HCT116 (cell line): ENCODE results near the gene PTGDS. TPM values are rescaled to one million over a fixed set of nuclear protein-coding genes. Genes with fewer than 3 reads are reported as not detected.
A peak's percentile ranks its signal among the peaks of the same experiment; 100 is the strongest.

ENCODE experiments used
- ATAC-seq: fragments of 200-7000 bp; cut with Tn5 transposase; 2 replicates; pipeline ENCODE4 v1.9.1; 2020; ENCODE audit warnings: mild to moderate bottlenecking, moderate library complexity
- BruUV-seq: library from RNA; stranded (reverse); fragments of 400-500 nt; replicated peaks from 2 replicates; lab custom pipeline; 2021; lab: Mats Ljungman, UMichigan
- CTCF ChIA-PET: fragments of 300-600 bp; sonication (Branson Sonifier 250); formaldehyde crosslinking; loops from one replicate; lab custom pipeline; 2021; ENCODE audit warnings: antibody characterized with exemption; lab: Charles Lee
- POLR2A ChIA-PET: fragments of 300-600, 350-600 bp; sonication (Branson Sonifier 250); formaldehyde crosslinking; loops from one replicate; lab custom pipeline; 2021; ENCODE audit warnings: antibody characterized with exemption; lab: Charles Lee
- RAD21 ChIA-PET, 2 experiments: fragments of 300-600 bp; sonication (Branson Sonifier 250); formaldehyde crosslinking; loops; one replicate each; lab custom pipeline; 2023; ENCODE audit warnings: low total read pairs in 2 of 2; ENCODE audit not compliant: uncharacterized antibody in 2 of 2, unreplicated experiment in 2 of 2, low non-redundant PET in 1 of 2; lab: Charles Lee
- DNase-seq: peaks from one replicate; pipeline ENCODE4 v3.0.0-alpha.2; 2010; ENCODE audit warnings: low read depth, low spot score
- H2AFZ ChIP-seq: fragments of 200-600 bp; shearing (Covaris generic), sonication (generic); 2 replicates; pipeline ENCODE4 v1.6.1; 2017; ENCODE audit warnings: low read depth, mixed run types, mixed read lengths, antibody characterized with exemption, low read length; ENCODE audit not compliant: poor library complexity, severe bottlenecking
- H3K27ac ChIP-seq: 2 replicates; pipeline ENCODE4 v1.5.1; 2012; ENCODE audit warnings: low read depth, low read length
- H3K27me3 ChIP-seq: fragments of 200-600 bp; sonication (generic); 2 replicates; pipeline ENCODE4 v1.6.1; 2016; ENCODE audit warnings: mixed run types, low read length, mixed read lengths; ENCODE audit not compliant: insufficient read depth
- H3K36me3 ChIP-seq, 2 experiments: fragments of 200-500 bp in 1 of 2; fragments of 200-600 bp in 1 of 2; sonication (Bioruptor generic) in 1 of 2; sonication (generic) in 1 of 2; 2 replicates each; pipeline versions ENCODE4 v1.5.1 to v1.6.1; 2014 to 2016; ENCODE audit warnings: low read length in 2 of 2, inconsistent platforms in 1 of 2, mixed read lengths in 1 of 2, mixed run types in 1 of 2; ENCODE audit not compliant: insufficient read depth in 2 of 2, control insufficient read depth in 1 of 2
- H3K4me1 ChIP-seq, 2 experiments: fragments of 200-600 bp in 1 of 2; sonication (generic) in 1 of 2; 2 replicates each; pipeline versions ENCODE4 v1.5.1 to v1.6.1; 2012 to 2017; ENCODE audit warnings: low read length in 2 of 2, inconsistent platforms in 1 of 2, mild to moderate bottlenecking in 1 of 2, mixed read lengths in 1 of 2, mixed run types in 1 of 2, moderate library complexity in 1 of 2; ENCODE audit not compliant: insufficient read depth in 2 of 2, control insufficient read depth in 1 of 2
- H3K4me2 ChIP-seq: fragments of 200-600 bp; sonication (generic); 2 replicates; pipeline ENCODE4 v1.6.1; 2017; ENCODE audit warnings: mixed run types, low read length, mixed read lengths
- H3K4me3 ChIP-seq, 2 experiments: fragments of 200-600 bp in 1 of 2; sonication (generic) in 1 of 2; replicated peaks in 1 of 2; 2 replicates each; pipeline ENCODE4 v1.5.1; 2011 to 2016; ENCODE audit warnings: low read length in 2 of 2, control low read depth in 1 of 2, low read depth in 1 of 2, mild to moderate bottlenecking in 1 of 2, mixed read lengths in 1 of 2, mixed run types in 1 of 2
- H3K79me2 ChIP-seq: fragments of 200-600 bp; sonication (generic); 2 replicates; pipeline ENCODE4 v1.6.1; 2017; ENCODE audit warnings: mild to moderate bottlenecking, mixed run types, low read length, moderate library complexity, mixed read lengths; ENCODE audit not compliant: insufficient read depth
- H3K9ac ChIP-seq: fragments of 200-600 bp; sonication (generic); 2 replicates; pipeline ENCODE4 v1.6.1; 2016; ENCODE audit warnings: low read length, mixed read lengths
- H3K9me2 ChIP-seq: fragments of 200-600 bp; sonication (generic), shearing (Covaris generic); 2 replicates; pipeline ENCODE4 v1.6.1; 2017; ENCODE audit warnings: mixed run types, mild to moderate bottlenecking, moderate library complexity; ENCODE audit not compliant: insufficient read depth
- H3K9me3 ChIP-seq, 2 experiments: fragments of 200-500 bp in 1 of 2; fragments of 200-600 bp in 1 of 2; sonication (Bioruptor generic) in 1 of 2; sonication (generic) in 1 of 2; 2 replicates each; pipeline ENCODE4 v1.6.1; 2014 to 2017; ENCODE audit warnings: low read length in 2 of 2, mixed read lengths in 2 of 2, inconsistent platforms in 1 of 2, low read depth in 1 of 2, mild to moderate bottlenecking in 1 of 2, mixed run types in 1 of 2, moderate library complexity in 1 of 2; ENCODE audit not compliant: control insufficient read depth in 1 of 2, insufficient read depth in 1 of 2
- H4K20me1 ChIP-seq: fragments of 200-600 bp; sonication (generic), shearing (Covaris generic); 2 replicates; pipeline ENCODE4 v1.6.1; 2017; ENCODE audit warnings: mixed run types, mild to moderate bottlenecking, moderate library complexity; ENCODE audit not compliant: insufficient read depth
- ATF3 ChIP-seq: IDR thresholded peaks from 2 replicates; pipeline ENCODE4 v1.6.1; 2012
- CBX3 ChIP-seq: IDR thresholded peaks from 2 replicates; pipeline ENCODE4 v1.6.1; 2012; ENCODE audit warnings: low read depth
- CTCF ChIP-seq, 3 experiments: fragments of 200-600 bp in 1 of 3; sonication (generic) in 1 of 3; IDR thresholded peaks in 2 of 3; conservative IDR thresholded peaks in 1 of 3; 2 replicates each; pipeline ENCODE4 v1.5.1; 2012 to 2017; ENCODE audit warnings: low read depth in 2 of 3, low read length in 2 of 3, antibody characterized with exemption in 1 of 3, borderline replicate concordance in 1 of 3, control low read depth in 1 of 3, mild to moderate bottlenecking in 1 of 3, mixed read lengths in 1 of 3, mixed run types in 1 of 3, moderate library complexity in 1 of 3; ENCODE audit not compliant: insufficient read depth in 1 of 3
- EGR1 ChIP-seq: IDR thresholded peaks from 2 replicates; pipeline ENCODE4 v1.6.1; 2012; ENCODE audit warnings: low read depth
- ELF1 ChIP-seq: IDR thresholded peaks from 2 replicates; pipeline ENCODE4 v1.6.1; 2012; ENCODE audit warnings: low read depth, borderline replicate concordance
- EZH2 ChIP-seq: fragments of 200-600 bp; sonication (generic); IDR thresholded peaks from 2 replicates; pipeline ENCODE4 v1.6.1; 2017; ENCODE audit warnings: antibody characterized with exemption, mixed run types
- EZH2phosphoT487 ChIP-seq: fragments of 200-600 bp; IDR thresholded peaks from 2 replicates; pipeline ENCODE4 v1.6.1; 2018; ENCODE audit warnings: antibody characterized with exemption, borderline replicate concordance
- FOSL1 ChIP-seq: IDR thresholded peaks from 2 replicates; pipeline ENCODE4 v1.6.1; 2012; ENCODE audit warnings: low read depth
- JUND ChIP-seq: IDR thresholded peaks from 2 replicates; pipeline ENCODE4 v1.6.1; 2012
- POLR2A ChIP-seq: IDR thresholded peaks from 2 replicates; pipeline ENCODE4 v1.7.0; 2011; ENCODE audit warnings: borderline replicate concordance; ENCODE audit not compliant: insufficient read depth, insufficient read length; ENCODE audit errors: extremely low read depth
- SIN3A ChIP-seq: IDR thresholded peaks from 2 replicates; pipeline ENCODE4 v1.6.1; 2012; ENCODE audit warnings: low read depth
- SP1 ChIP-seq: IDR thresholded peaks from 2 replicates; pipeline ENCODE4 v1.6.1; 2012; ENCODE audit warnings: low read depth
- SRF ChIP-seq: IDR thresholded peaks from 2 replicates; pipeline ENCODE4 v1.6.1; 2012; ENCODE audit warnings: low read depth
- TCF7L2 ChIP-seq: IDR thresholded peaks from 2 replicates; pipeline ENCODE4 v1.7.0; 2011; ENCODE audit warnings: borderline replicate concordance, inconsistent platforms; ENCODE audit not compliant: insufficient read depth, insufficient read length; ENCODE audit errors: extremely low read depth
- ZFX ChIP-seq: fragments of 450-650 bp; IDR thresholded peaks from 2 replicates; pipeline ENCODE4 v1.6.1; 2017
- ZNF274 ChIP-seq: fragments of 200-500 bp; sonication (Bioruptor generic); IDR thresholded peaks from 2 replicates; pipeline ENCODE4 v1.6.1; 2014; ENCODE audit warnings: mild to moderate bottlenecking, low read depth, low read length, inconsistent platforms
- intact Hi-C: fragments of 100-400 bp; cut with micrococcal nuclease; formaldehyde crosslinking; loops from 2 replicates; pipeline ENCODE4 v1.10.0; 2022
- total RNA-seq: library from RNA; stranded (reverse); gene quantifications from one replicate; pipeline ENCODE4 v1.2.1, GENCODE V29; 2021; ENCODE audit not compliant: unreplicated experiment
- TF ChIP-seq, protein P1 (sequence below): IDR thresholded peaks from 2 replicates; pipeline ENCODE4 v1.6.1; 2011; ENCODE audit warnings: mild to moderate bottlenecking, low read length, moderate library complexity; ENCODE audit not compliant: insufficient replicate concordance; ENCODE audit errors: extremely low read depth
- TF ChIP-seq, protein P2 (sequence below): IDR thresholded peaks from 2 replicates; pipeline ENCODE4 v1.6.1; 2012; ENCODE audit warnings: low read depth
- TF ChIP-seq, protein P3 (sequence below): IDR thresholded peaks from 2 replicates; pipeline ENCODE4 v1.6.1; 2012

The PTGDS gene
- total RNA-seq, 1 experiment from 2014 or later = 3.1 TPM

DNA sequence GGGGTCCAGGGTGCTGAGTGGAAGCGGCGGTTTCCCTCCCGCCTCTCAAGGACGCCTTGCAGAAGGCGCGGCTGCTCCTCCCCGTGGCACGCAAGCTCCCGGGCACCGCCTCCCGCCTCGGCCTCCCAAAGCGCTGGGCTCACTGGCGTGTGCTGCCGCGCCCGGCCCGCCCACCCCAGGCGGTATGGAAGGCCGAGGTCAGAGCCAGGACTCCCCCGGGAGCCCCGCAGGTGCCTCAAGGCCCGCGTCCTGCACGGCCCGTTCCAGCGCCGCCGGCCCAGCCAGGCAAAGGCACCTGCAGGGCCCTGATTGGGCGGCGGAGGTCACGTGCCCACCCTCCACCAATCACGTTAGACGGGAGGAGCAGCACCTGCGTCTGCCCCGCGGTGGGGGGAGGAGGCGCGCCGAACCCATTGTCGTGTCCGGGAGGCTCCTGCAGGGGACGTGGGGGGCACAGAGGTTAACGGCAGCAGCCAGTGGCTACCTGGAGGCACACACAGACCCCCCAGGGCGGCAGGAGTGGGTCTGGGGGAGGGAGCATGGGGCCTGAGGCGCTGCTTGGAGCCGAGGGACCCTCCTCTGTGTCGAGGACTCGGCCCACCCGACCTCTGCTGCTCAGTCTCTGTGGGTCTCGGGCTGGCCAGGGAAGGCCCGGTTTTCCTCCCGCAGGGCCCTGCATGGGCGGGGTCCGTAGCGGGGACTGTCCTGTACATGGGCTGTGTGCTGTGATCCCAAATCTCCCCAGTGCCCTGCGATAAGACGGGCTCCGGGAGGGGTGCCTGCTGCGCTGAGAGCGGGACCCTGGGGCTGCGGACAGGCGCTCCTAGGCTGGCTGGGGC is 27.3 kb upstream of the PTGDS start:
- Histone ChIP-seq H3K9me3 (no peaks in the 10 kb centered on the region), H3K36me3 (no peaks in the 10 kb centered on the region), H3K9ac (peak overlapping the region; percentile 78), H3K4me1 (peaks cover 22 to 43% of the 10 kb centered on the region in 2 experiments), H2AFZ (no peak overlapping the region), H3K4me3 (peak overlapping the region; percentile 65 to 67), H3K9me2 (no peaks in the 10 kb centered on the region), H3K79me2 (no peaks in the 10 kb centered on the region), H3K27ac (peak overlapping the region; percentile 94), H3K4me2 (peak overlapping the region; percentile 97), H3K27me3 (no peaks in the 10 kb centered on the region), H4K20me1 (no peaks in the 10 kb centered on the region)
- DNase-seq (peak; percentile 85), ATAC-seq (peak; percentile 87)
- intact Hi-C loops = loop anchor here (10.0 kb wide), 1 partner anchor 105 kb away; the partner anchor contains the start of genes AJM1 and PHPT1
- TSS peak; percentile 97 for BruUV-seq
- RAD21 ChIA-PET = no interaction called here
- CTCF ChIA-PET = interaction anchor here (0.6 to 3.4 kb wide), 5 partner anchors 79 to 116 kb away, joined by 3 to 109 read pairs (median 4); no protein-coding TSS in a partner anchor
- POLR2A ChIA-PET = no interaction called here
- TF ChIP-seq FOSL1 (no peak), EZH2phosphoT487 (no peak), SIN3A (no peak), ATF3 (no peak), JUND (no peak), SRF (no peak), CBX3 (no peak), SP1 (no peak), CTCF (IDR thresholded peaks at IDR 0.05 in 2 of 3, conservative IDR thresholded peaks at IDR 0.05 in 1 of 3; ENCODE audit: borderline replicate concordance in 1 of 3, insufficient read depth in 1 of 3, low read depth in 2 of 3, low read length in 2 of 3) (peak in 2 of 3 experiments; percentile 12 to 22; a peak in 2 of 6 replicates), EZH2 (no peak), TCF7L2 (peak; percentile 8), ZNF274 (no peak), EGR1 (no peak), POLR2A (peak; percentile 60), ELF1 (no peak), ZFX (peak; percentile 61)
- TF ChIP-seq, protein P1, sequence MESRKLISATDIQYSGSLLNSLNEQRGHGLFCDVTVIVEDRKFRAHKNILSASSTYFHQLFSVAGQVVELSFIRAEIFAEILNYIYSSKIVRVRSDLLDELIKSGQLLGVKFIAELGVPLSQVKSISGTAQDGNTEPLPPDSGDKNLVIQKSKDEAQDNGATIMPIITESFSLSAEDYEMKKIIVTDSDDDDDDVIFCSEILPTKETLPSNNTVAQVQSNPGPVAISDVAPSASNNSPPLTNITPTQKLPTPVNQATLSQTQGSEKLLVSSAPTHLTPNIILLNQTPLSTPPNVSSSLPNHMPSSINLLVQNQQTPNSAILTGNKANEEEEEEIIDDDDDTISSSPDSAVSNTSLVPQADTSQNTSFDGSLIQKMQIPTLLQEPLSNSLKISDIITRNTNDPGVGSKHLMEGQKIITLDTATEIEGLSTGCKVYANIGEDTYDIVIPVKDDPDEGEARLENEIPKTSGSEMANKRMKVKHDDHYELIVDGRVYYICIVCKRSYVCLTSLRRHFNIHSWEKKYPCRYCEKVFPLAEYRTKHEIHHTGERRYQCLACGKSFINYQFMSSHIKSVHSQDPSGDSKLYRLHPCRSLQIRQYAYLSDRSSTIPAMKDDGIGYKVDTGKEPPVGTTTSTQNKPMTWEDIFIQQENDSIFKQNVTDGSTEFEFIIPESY = peak; percentile 49
- TF ChIP-seq, protein P2, sequence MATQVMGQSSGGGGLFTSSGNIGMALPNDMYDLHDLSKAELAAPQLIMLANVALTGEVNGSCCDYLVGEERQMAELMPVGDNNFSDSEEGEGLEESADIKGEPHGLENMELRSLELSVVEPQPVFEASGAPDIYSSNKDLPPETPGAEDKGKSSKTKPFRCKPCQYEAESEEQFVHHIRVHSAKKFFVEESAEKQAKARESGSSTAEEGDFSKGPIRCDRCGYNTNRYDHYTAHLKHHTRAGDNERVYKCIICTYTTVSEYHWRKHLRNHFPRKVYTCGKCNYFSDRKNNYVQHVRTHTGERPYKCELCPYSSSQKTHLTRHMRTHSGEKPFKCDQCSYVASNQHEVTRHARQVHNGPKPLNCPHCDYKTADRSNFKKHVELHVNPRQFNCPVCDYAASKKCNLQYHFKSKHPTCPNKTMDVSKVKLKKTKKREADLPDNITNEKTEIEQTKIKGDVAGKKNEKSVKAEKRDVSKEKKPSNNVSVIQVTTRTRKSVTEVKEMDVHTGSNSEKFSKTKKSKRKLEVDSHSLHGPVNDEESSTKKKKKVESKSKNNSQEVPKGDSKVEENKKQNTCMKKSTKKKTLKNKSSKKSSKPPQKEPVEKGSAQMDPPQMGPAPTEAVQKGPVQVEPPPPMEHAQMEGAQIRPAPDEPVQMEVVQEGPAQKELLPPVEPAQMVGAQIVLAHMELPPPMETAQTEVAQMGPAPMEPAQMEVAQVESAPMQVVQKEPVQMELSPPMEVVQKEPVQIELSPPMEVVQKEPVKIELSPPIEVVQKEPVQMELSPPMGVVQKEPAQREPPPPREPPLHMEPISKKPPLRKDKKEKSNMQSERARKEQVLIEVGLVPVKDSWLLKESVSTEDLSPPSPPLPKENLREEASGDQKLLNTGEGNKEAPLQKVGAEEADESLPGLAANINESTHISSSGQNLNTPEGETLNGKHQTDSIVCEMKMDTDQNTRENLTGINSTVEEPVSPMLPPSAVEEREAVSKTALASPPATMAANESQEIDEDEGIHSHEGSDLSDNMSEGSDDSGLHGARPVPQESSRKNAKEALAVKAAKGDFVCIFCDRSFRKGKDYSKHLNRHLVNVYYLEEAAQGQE = no peak
- TF ChIP-seq, protein P3, sequence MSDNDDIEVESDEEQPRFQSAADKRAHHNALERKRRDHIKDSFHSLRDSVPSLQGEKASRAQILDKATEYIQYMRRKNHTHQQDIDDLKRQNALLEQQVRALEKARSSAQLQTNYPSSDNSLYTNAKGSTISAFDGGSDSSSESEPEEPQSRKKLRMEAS = no peak
